Mesenchymal stem cell (in vitro differentiated cells and primary cell): ENCODE results near the gene KCNN4.

Experiments
- DNase-seq: peaks from one replicate; pipeline ENCODE4 v3.0.0-alpha.2; 2013
- H2AFZ ChIP-seq: one replicate; pipeline ENCODE4 v1.6.1; 2013; ENCODE audit warnings: low read depth, mild to moderate bottlenecking, control low read depth, inconsistent platforms, low read length, moderate library complexity
- H2AK5ac ChIP-seq: 2 replicates; pipeline ENCODE4 v1.6.1; 2013; ENCODE audit warnings: low read length, moderate library complexity, mild to moderate bottlenecking, inconsistent platforms; ENCODE audit not compliant: severe bottlenecking
- H2BK120ac ChIP-seq: one replicate; pipeline ENCODE4 v1.6.1; 2013; ENCODE audit warnings: low read depth, mild to moderate bottlenecking, inconsistent platforms, low read length, moderate library complexity
- H2BK12ac ChIP-seq, 2 experiments: one replicate each; pipeline ENCODE4 v1.6.1; 2013; ENCODE audit warnings: inconsistent platforms in 2 of 2, low read length in 2 of 2, mild to moderate bottlenecking in 2 of 2, moderate library complexity in 2 of 2, control low read depth in 1 of 2
- H2BK15ac ChIP-seq: one replicate; pipeline ENCODE4 v1.6.1; 2013; ENCODE audit warnings: mild to moderate bottlenecking, low read depth, inconsistent platforms; ENCODE audit not compliant: poor library complexity, severe bottlenecking
- H2BK5ac ChIP-seq: 2 replicates; pipeline ENCODE4 v1.6.1; 2013; ENCODE audit warnings: low read depth, mild to moderate bottlenecking, low read length, control low read depth, inconsistent platforms; ENCODE audit not compliant: poor library complexity, severe bottlenecking
- H3K14ac ChIP-seq, 2 experiments: one replicate each; pipeline ENCODE4 v1.6.1; 2013; ENCODE audit warnings: inconsistent platforms in 2 of 2, low read length in 2 of 2, control low read depth in 1 of 2, mild to moderate bottlenecking in 1 of 2, moderate library complexity in 1 of 2
- H3K18ac ChIP-seq, 2 experiments: one replicate each; pipeline ENCODE4 v1.6.1; 2013; ENCODE audit warnings: inconsistent platforms in 2 of 2, low read length in 2 of 2, control low read depth in 1 of 2, low read depth in 1 of 2, mild to moderate bottlenecking in 1 of 2
- H3K23ac ChIP-seq, 2 experiments: one replicate each; pipeline ENCODE4 v1.6.1; 2013; ENCODE audit warnings: inconsistent platforms in 2 of 2, low read length in 2 of 2, mild to moderate bottlenecking in 2 of 2, moderate library complexity in 2 of 2, control low read depth in 1 of 2
- H3K27ac ChIP-seq: 2 replicates; pipeline ENCODE4 v1.5.1; 2013; ENCODE audit warnings: mild to moderate bottlenecking, moderate library complexity, low read length, control low read depth, inconsistent platforms; ENCODE audit not compliant: poor library complexity, severe bottlenecking
- H3K27me3 ChIP-seq, 2 experiments: 2 replicates each; pipeline versions ENCODE4 v1.6.1 to v1.7.0; 2013; ENCODE audit warnings: low read length in 2 of 2, mild to moderate bottlenecking in 2 of 2, moderate library complexity in 2 of 2, control low read depth in 1 of 2, inconsistent platforms in 1 of 2; ENCODE audit not compliant: control insufficient read depth in 1 of 2, insufficient read depth in 1 of 2
- H3K36me3 ChIP-seq, 2 experiments: 2 replicates each; pipeline versions ENCODE4 v1.6.1 to v1.7.0; 2013; ENCODE audit warnings: low read length in 2 of 2, control low read depth in 1 of 2, inconsistent platforms in 1 of 2, low read depth in 1 of 2, mild to moderate bottlenecking in 1 of 2; ENCODE audit not compliant: insufficient read depth in 2 of 2, control insufficient read depth in 1 of 2
- H3K4ac ChIP-seq, 2 experiments: one replicate each; pipeline ENCODE4 v1.6.1; 2013; ENCODE audit warnings: inconsistent platforms in 2 of 2, low read length in 2 of 2, mild to moderate bottlenecking in 2 of 2, moderate library complexity in 2 of 2, control low read depth in 1 of 2, low read depth in 1 of 2
- H3K4me1 ChIP-seq: 2 replicates; pipeline ENCODE4 v1.6.1; 2013; ENCODE audit warnings: low read depth, low read length, control low read depth; ENCODE audit not compliant: control insufficient read depth, insufficient read depth
- H3K4me2 ChIP-seq: 2 replicates; pipeline ENCODE4 v1.6.1; 2013; ENCODE audit warnings: low read length, mild to moderate bottlenecking, inconsistent platforms; ENCODE audit not compliant: poor library complexity, severe bottlenecking
- H3K4me3 ChIP-seq, 2 experiments: 2 replicates each; pipeline versions ENCODE4 v1.5.1 to v1.7.0; 2013; ENCODE audit warnings: low read length in 2 of 2, mild to moderate bottlenecking in 2 of 2, control low read depth in 1 of 2, low read depth in 1 of 2; ENCODE audit not compliant: insufficient read depth in 1 of 2
- H3K79me1 ChIP-seq: replicated peaks from 2 replicates; pipeline ENCODE4 v1.6.1; 2013; ENCODE audit warnings: mild to moderate bottlenecking, control low read depth, low read length, inconsistent platforms; ENCODE audit not compliant: poor library complexity, severe bottlenecking
- H3K9ac ChIP-seq: 2 replicates; pipeline ENCODE4 v1.7.0; 2013; ENCODE audit warnings: mild to moderate bottlenecking, low read length, moderate library complexity
- H3K9me3 ChIP-seq: 2 replicates; pipeline ENCODE4 v1.7.0; 2013; ENCODE audit warnings: mild to moderate bottlenecking, low read length; ENCODE audit not compliant: control insufficient read depth
- H4K8ac ChIP-seq: one replicate; pipeline ENCODE4 v1.6.1; 2013; ENCODE audit warnings: inconsistent platforms, mild to moderate bottlenecking, low read length, moderate library complexity
- H4K91ac ChIP-seq: one replicate; pipeline ENCODE4 v1.6.1; 2013; ENCODE audit warnings: mild to moderate bottlenecking, low read length, inconsistent platforms
- WGBS: methylation state at CpG from one replicate; pipeline ENCODE4 v1.1.7; 2013; ENCODE audit warnings: mixed read lengths; 5-methylcytosine and 5-hydroxymethylcytosine counted together

The KCNN4 gene

GRCh38 chr19:43748685-43749084, 32.1 kb downstream of the KCNN4 start:
- peak overlapping the region; percentile 98 for H2AK5ac ChIP-seq
- WGBS, result 93% methylated on average over 4 of the region's 4 CpGs
- no peak overlapping the region for H3K4me3 ChIP-seq

GRCh38 chr19:43748205-43748594, 32.6 kb downstream of the KCNN4 start:
- H3K4me3 ChIP-seq, result no peak overlapping the region
- H3K9me3 ChIP-seq, result no peaks in the 10 kb centered on the region
- H3K4me1 ChIP-seq, result peaks cover 29% of the 10 kb centered on the region
- peaks cover 38% of the 10 kb centered on the region for H3K79me1 ChIP-seq
- no peaks in the 10 kb centered on the region for H3K27me3 ChIP-seq
- H3K36me3 ChIP-seq, result peaks cover 52 to 80% of the 10 kb centered on the region in 2 experiments
- H2BK120ac ChIP-seq, result no peak overlapping the region
- no peak overlapping the region for H2BK15ac ChIP-seq
- H2AFZ ChIP-seq, result no peak overlapping the region
- H3K23ac ChIP-seq, result no peak overlapping the region
- peak overlapping the region; percentile 55 for H3K4me2 ChIP-seq
- WGBS, result 100% methylated on average over 1 of the region's 4 CpGs
- no peak overlapping the region for H4K91ac ChIP-seq
- peak overlapping the region; percentile 94 for H3K27ac ChIP-seq
- no peak overlapping the region for H3K18ac ChIP-seq
- no peak overlapping the region for H4K8ac ChIP-seq
- H2BK5ac ChIP-seq, result peak overlapping the region; percentile 77
- DNase-seq, result no peak
- H3K9ac ChIP-seq, result no peak overlapping the region
- no peak overlapping the region for H3K14ac ChIP-seq
- H3K4ac ChIP-seq, result no peak overlapping the region
- H2AK5ac ChIP-seq, result peak overlapping the region; percentile 98
- no peak overlapping the region for H2BK12ac ChIP-seq

More at GRCh38 chr19:43748685-43749084, 32.1 kb downstream of the KCNN4 start:
- Histone ChIP-seq H3K23ac (no peak overlapping the region), H3K4ac (no peak overlapping the region), H3K9ac (no peak overlapping the region), H3K36me3 (peaks cover 48 to 76% of the 10 kb centered on the region in 2 experiments), H3K18ac (no peak overlapping the region), H2BK12ac (no peak overlapping the region), H3K9me3 (no peaks in the 10 kb centered on the region), H2AFZ (no peak overlapping the region), H3K27me3 (no peaks in the 10 kb centered on the region), H3K4me1 (peaks cover 30% of the 10 kb centered on the region), H2BK15ac (no peak overlapping the region), H4K91ac (no peak overlapping the region), H3K79me1 (peaks cover 38% of the 10 kb centered on the region), H3K4me2 (no peak overlapping the region), H3K27ac (peak overlapping the region; percentile 94), H3K14ac (no peak overlapping the region), H4K8ac (no peak overlapping the region), H2BK5ac (peak overlapping the region; percentile 77), H2BK120ac (no peak overlapping the region)
- DNase-seq, result no peak

- H3K18ac ChIP-seq, result no peak overlapping the region
- H3K4ac ChIP-seq, result no peak overlapping the region
- H2AFZ ChIP-seq, result no peak overlapping the region
- H3K23ac ChIP-seq, result no peak overlapping the region
- WGBS, result 94% methylated on average over 6 of the region's 16 CpGs
- peaks cover 38% of the 10 kb centered on the region for H3K79me1 ChIP-seq
- H4K8ac ChIP-seq, result no peak overlapping the region
- peak overlapping the region; percentile 98 for H2AK5ac ChIP-seq
- no peak overlapping the region for H3K14ac ChIP-seq
- H3K9ac ChIP-seq, result no peak overlapping the region
- peak overlapping the region; percentile 94 for H3K27ac ChIP-seq
- no peaks in the 10 kb centered on the region for H3K27me3 ChIP-seq
- H3K4me1 ChIP-seq, result peaks cover 29% of the 10 kb centered on the region
- no peaks in the 10 kb centered on the region for H3K9me3 ChIP-seq
- H2BK120ac ChIP-seq, result no peak overlapping the region
- peak overlapping the region; percentile 20 for H3K4me2 ChIP-seq
- no peak overlapping the region for H4K91ac ChIP-seq
- peak overlapping the region; percentile 10 for H2BK5ac ChIP-seq
- H3K4me3 ChIP-seq, result no peak overlapping the region
- H2BK15ac ChIP-seq, result no peak overlapping the region
- no peak overlapping the region for H2BK12ac ChIP-seq
- peaks cover 58 to 85% of the 10 kb centered on the region in 2 experiments for H3K36me3 ChIP-seq
- no peak for DNase-seq
Observed at GRCh38 chr19:43747557-43748204, 33.1 kb downstream of the KCNN4 start.

GRCh38 chr19:43743059-43743458, 37.7 kb downstream of the KCNN4 start:
- Histone ChIP-seq H2BK120ac (no peak overlapping the region), H3K9me3 (no peaks in the 10 kb centered on the region), H3K79me1 (peaks cover 29% of the 10 kb centered on the region), H3K27ac (peak overlapping the region; percentile 1), H3K4me2 (no peak overlapping the region), H3K18ac (no peak overlapping the region), H2AK5ac (no peak overlapping the region), H3K9ac (peak overlapping the region; percentile 33), H3K4ac (no peak overlapping the region), H3K36me3 (peaks cover 71 to 93% of the 10 kb centered on the region in 2 experiments), H3K4me3 (no peak overlapping the region), H3K23ac (no peak overlapping the region), H3K27me3 (no peaks in the 10 kb centered on the region), H4K8ac (no peak overlapping the region), H2BK15ac (no peak overlapping the region), H2AFZ (no peak overlapping the region), H2BK12ac (no peak overlapping the region), H3K4me1 (peaks cover 20% of the 10 kb centered on the region), H3K14ac (no peak overlapping the region), H4K91ac (no peak overlapping the region), H2BK5ac (no peak overlapping the region)
- 100% methylated on average over 3 of the region's 3 CpGs for WGBS
- no peak for DNase-seq
